Uterus (tissue), 4 donors: ENCODE results near the gene CDH10. TPM values are rescaled to one million over a fixed set of nuclear protein-coding genes. Genes with fewer than 3 reads are reported as not detected.

ENCODE experiments used
- DNase-seq, 2 donors: peaks; one replicate each; pipeline ENCODE4 v3.0.0-alpha.2; 2019 to 2020
- H3K27ac ChIP-seq, 2 donors: fragments of 200-600 bp; sonication (generic); 1 replicate in 1 of 2; 2 replicates in 1 of 2; pipeline ENCODE4 v1.5.1; 2016 to 2018
- H3K27me3 ChIP-seq, 2 donors: fragments of 200-600 bp; sonication (generic); one replicate each; pipeline ENCODE4 v1.5.1; 2018 to 2019; ENCODE audit warnings: control low read depth in 1 of 2
- H3K36me3 ChIP-seq, 2 donors: fragments of 200-600 bp; sonication (generic); one replicate each; pipeline ENCODE4 v1.5.1; 2019; ENCODE audit warnings: control low read depth in 1 of 2
- H3K4me1 ChIP-seq, 2 donors: fragments of 200-600 bp; sonication (generic); one replicate each; pipeline ENCODE4 v1.5.1; 2018 to 2019; ENCODE audit warnings: control low read depth in 1 of 2
- H3K4me3 ChIP-seq, 2 donors: fragments of 200-600 bp; sonication (generic); 1 replicate in 1 of 2; 2 replicates in 1 of 2; pipeline ENCODE4 v1.5.1; 2018 to 2019; ENCODE audit warnings: mild to moderate bottlenecking in 1 of 2
- H3K9me3 ChIP-seq, 2 donors: fragments of 200-600 bp; sonication (generic); one replicate each; pipeline ENCODE4 v1.5.1; 2019; ENCODE audit warnings: control low read depth in 1 of 2
- CTCF ChIP-seq, 4 experiments: fragments of 200-600 bp in 2 of 4; fragments of 450-650 bp in 2 of 4; sonication (generic) in 2 of 4; IDR thresholded peaks; one replicate each; pipeline ENCODE4 v1.5.1; 2016 to 2019; ENCODE audit warnings: antibody characterized with exemption in 4 of 4, mild to moderate bottlenecking in 2 of 4, moderate library complexity in 1 of 4
- POLR2A ChIP-seq, 2 donors: fragments of 450-650 bp; IDR thresholded peaks; one replicate each; pipeline ENCODE4 v1.6.1; 2016; ENCODE audit warnings: antibody characterized with exemption in 2 of 2, mild to moderate bottlenecking in 1 of 2, moderate library complexity in 1 of 2
- intact Hi-C: fragments of 100-400 bp; cut with DNase I; formaldehyde crosslinking; loops from one replicate; pipeline ENCODE4 v1.15.1; 2023; ENCODE audit warnings: low total_unique reads
- total RNA-seq, 4 donors: library from RNA; depleted of rRNA in 3 of 4; stranded (reverse); fragments of >200 nt in 3 of 4; gene quantifications; one replicate each; pipeline versions ENCODE4 v1.1.0 to v1.2.4, GENCODE V29; 2014 to 2023
- donor health status: DM: yes; HTN: yes; CAD: no.

The CDH10 gene
- total RNA-seq, 4 donors from 2014 or later, result 12.0 TPM; not detected in 3

- Histone ChIP-seq H3K27me3 (no peaks in the 10 kb centered on the region), H3K4me3 (no peak overlapping the region), H3K9me3 (no peaks in the 10 kb centered on the region), H3K4me1 (no peaks in the 10 kb centered on the region), H3K27ac (no peak overlapping the region), H3K36me3 (no peaks in the 10 kb centered on the region)
- TF ChIP-seq CTCF (IDR thresholded peaks at IDR 0.05) (no peak), POLR2A (IDR thresholded peaks at IDR 0.05) (no peak)
- intact Hi-C loops, result no loop called here
- DNase-seq, result no peak
These were observed 113.9 kb downstream of the CDH10 start for GRCh38 chr5:24530906-24531305.

- Histone ChIP-seq H3K9me3 (no peaks in the 10 kb centered on the region), H3K27ac (no peak overlapping the region), H3K4me3 (no peak overlapping the region), H3K36me3 (no peaks in the 10 kb centered on the region), H3K27me3 (no peaks in the 10 kb centered on the region), H3K4me1 (no peaks in the 10 kb centered on the region)
- DNase-seq, result no peak
- TF ChIP-seq CTCF (IDR thresholded peaks at IDR 0.05) (no peak), POLR2A (IDR thresholded peaks at IDR 0.05) (no peak)
- intact Hi-C loops, result no loop called here
These were observed 119.4 kb downstream of the CDH10 start for GRCh38 chr5:24525414-24525813.

- intact Hi-C loops, result no loop called here
- Histone ChIP-seq H3K27ac (no peak overlapping the region), H3K27me3 (no peaks in the 10 kb centered on the region), H3K36me3 (no peaks in the 10 kb centered on the region), H3K4me1 (no peaks in the 10 kb centered on the region), H3K9me3 (no peaks in the 10 kb centered on the region), H3K4me3 (no peak overlapping the region)
- TF ChIP-seq POLR2A (IDR thresholded peaks at IDR 0.05), result no peak
- TF ChIP-seq CTCF (IDR thresholded peaks at IDR 0.05), result no peak
- DNase-seq, result no peak
These were observed 132.4 kb downstream of the CDH10 start for GRCh38 chr5:24512423-24512822.

GRCh38 chr5:24510523-24510988 lies 134.2 kb downstream of the CDH10 start:
- H3K36me3 ChIP-seq, result no peaks in the 10 kb centered on the region
- H3K4me1 ChIP-seq, result no peaks in the 10 kb centered on the region
- intact Hi-C loops, result no loop called here

GRCh38 chr5:24509943-24510342 lies 134.8 kb downstream of the CDH10 start:
- TF ChIP-seq POLR2A (IDR thresholded peaks at IDR 0.05) (no peak), CTCF (IDR thresholded peaks at IDR 0.05) (no peak)
- intact Hi-C loops, result no loop called here
- H3K4me3 ChIP-seq, result no peak overlapping the region
- H3K27ac ChIP-seq, result no peak overlapping the region
- no peaks in the 10 kb centered on the region for H3K36me3 ChIP-seq
- H3K9me3 ChIP-seq, result no peaks in the 10 kb centered on the region
- no peaks in the 10 kb centered on the region for H3K4me1 ChIP-seq
- DNase-seq, result no peak
- H3K27me3 ChIP-seq, result no peaks in the 10 kb centered on the region

More at GRCh38 chr5:24510523-24510988, 134.2 kb downstream of the CDH10 start:
- Histone ChIP-seq H3K9me3 (no peaks in the 10 kb centered on the region), H3K27me3 (no peaks in the 10 kb centered on the region), H3K4me3 (no peak overlapping the region), H3K27ac (no peak overlapping the region)
- no peak for DNase-seq
- no peak for TF ChIP-seq POLR2A (IDR thresholded peaks at IDR 0.05)
- TF ChIP-seq CTCF (IDR thresholded peaks at IDR 0.05), result no peak
